Measurements from ENCODE around the gene STAG3.
"Not testable (repeated sequence)": the region's sequence is repeated elsewhere in the genome, so short reads cannot be mapped to it uniquely, and the experiment has no call there.

The STAG3 gene

GRCh38 chr7:100173806-100174495 is 3.8 kb upstream of the STAG3 start:
- DNase-seq (ENCODE audit: low read depth), result no peak

GRCh38 chr7:100174582-100174981 is 3.1 kb upstream of the STAG3 start:
- DNase-seq (ENCODE audit: low read depth), result no peak

- no peak for DNase-seq (ENCODE audit: low read depth)
These were observed 2.3 kb upstream of the STAG3 start for GRCh38 chr7:100175296-100175935.

GRCh38 chr7:100176096-100177044 is 1.3 kb upstream of the STAG3 start:
- no peak for DNase-seq (ENCODE audit: low read depth)

- DNase-seq (ENCODE audit: low read depth), result not testable (repeated sequence)
These were observed 2.4 kb downstream of the STAG3 start for GRCh38 chr7:100180084-100180483.

- not testable (repeated sequence) for DNase-seq (ENCODE audit: low read depth)
These were observed 4.9 kb downstream of the STAG3 start for GRCh38 chr7:100182616-100183015.

- not testable (repeated sequence) for DNase-seq (ENCODE audit: low read depth)
These were observed 5.4 kb downstream of the STAG3 start for GRCh38 chr7:100183090-100183489.

GRCh38 chr7:100185726-100186125 is 8.0 kb downstream of the STAG3 start:
- DNase-seq (ENCODE audit: low read depth), result no peak

GRCh38 chr7:100189061-100189460 is 11.3 kb downstream of the STAG3 start:
- no peak for DNase-seq (ENCODE audit: low read depth)

- DNase-seq (ENCODE audit: low read depth), result no peak
These were observed 12.5 kb downstream of the STAG3 start for GRCh38 chr7:100190048-100190711.

GRCh38 chr7:100191775-100192174 is 14.1 kb downstream of the STAG3 start:
- no peak for DNase-seq (ENCODE audit: low read depth)

GRCh38 chr7:100192281-100192862 is 14.7 kb downstream of the STAG3 start:
- not testable (repeated sequence) for DNase-seq (ENCODE audit: low read depth)

GRCh38 chr7:100192969-100193368 is 15.3 kb downstream of the STAG3 start:
- no peak for DNase-seq (ENCODE audit: low read depth)

- DNase-seq (ENCODE audit: low read depth), result no peak
These were observed 17.5 kb downstream of the STAG3 start for GRCh38 chr7:100195222-100195621.

- DNase-seq (ENCODE audit: low read depth), result not testable (repeated sequence)
These were observed 18.2 kb downstream of the STAG3 start for GRCh38 chr7:100195901-100196322.

- DNase-seq (ENCODE audit: low read depth), result no peak
These were observed 20.5 kb downstream of the STAG3 start for GRCh38 chr7:100198266-100198665.

- no peak for DNase-seq (ENCODE audit: low read depth)
These were observed 23.0 kb downstream of the STAG3 start for GRCh38 chr7:100200693-100201092.

GRCh38 chr7:100204454-100204853 is 26.7 kb downstream of the STAG3 start:
- no peak for DNase-seq (ENCODE audit: low read depth)

- no peak for DNase-seq (ENCODE audit: low read depth)
These were observed 31.2 kb downstream of the STAG3 start for GRCh38 chr7:100208911-100209408.

- DNase-seq (ENCODE audit: low read depth), result no peak
These were observed 31.8 kb downstream of the STAG3 start for GRCh38 chr7:100209493-100209892.

- no peak for DNase-seq (ENCODE audit: low read depth)
These were observed 33.1 kb downstream of the STAG3 start for GRCh38 chr7:100210805-100211204.
